SK-N-SH (cell line): ENCODE results near the gene DLG2. TPM values are rescaled to one million over a fixed set of nuclear protein-coding genes. Genes with fewer than 3 reads are reported as not detected.

Source experiments
- CTCF ChIA-PET: fragments of 300-600, 350-600 bp; formaldehyde crosslinking; extraction: SDS; loops from one replicate; lab custom pipeline; 2021; lab: Yijun Ruan, JAX
- POLR2A ChIA-PET: fragments of 350-600 bp; sonication (Branson Sonifier 250); formaldehyde crosslinking; extraction: SDS; loops from one replicate; lab custom pipeline; 2020; ENCODE audit warnings: antibody characterized with exemption, inconsistent platforms; lab: Yijun Ruan, JAX
- DNase-seq: peaks from one replicate; pipeline ENCODE4 v3.0.0; 2012
- H2AFZ ChIP-seq: fragments of 200-600 bp; sonication (generic); 2 replicates; pipeline ENCODE4 v1.8.1; 2016; ENCODE audit warnings: antibody characterized with exemption, mild to moderate bottlenecking, low read depth
- H3F3A ChIP-seq: fragments of 200-600 bp; sonication (generic); replicated peaks from 2 replicates; pipeline ENCODE3; 2016; ENCODE audit warnings: antibody characterized with exemption, mild to moderate bottlenecking; ENCODE audit not compliant: insufficient read depth
- H3K27ac ChIP-seq, 2 experiments: fragments of 200-500 bp in 1 of 2; fragments of 200-600 bp in 1 of 2; sonication (Bioruptor generic) in 1 of 2; sonication (generic), shearing (Covaris generic) in 1 of 2; 2 replicates each; pipeline versions ENCODE4 v1.5.1 to v1.6.1; 2014 to 2016; ENCODE audit warnings: low read depth in 2 of 2, inconsistent platforms in 1 of 2, low read length in 1 of 2, mild to moderate bottlenecking in 1 of 2, mixed read lengths in 1 of 2
- H3K27me3 ChIP-seq: fragments of 200-600 bp; sonication (generic), shearing (Covaris generic); 2 replicates; pipeline ENCODE4 v1.6.1; 2016; ENCODE audit warnings: mixed run types; ENCODE audit not compliant: insufficient read depth
- H3K36me3 ChIP-seq, 2 experiments: fragments of 200-500 bp in 1 of 2; fragments of 200-600 bp in 1 of 2; sonication (Bioruptor generic) in 1 of 2; sonication (generic) in 1 of 2; replicated peaks in 1 of 2; 2 replicates each; pipeline versions ENCODE3 to v1.5.1; 2014 to 2016; ENCODE audit warnings: low read length in 1 of 2, mild to moderate bottlenecking in 1 of 2; ENCODE audit not compliant: insufficient read depth in 2 of 2, control insufficient read depth in 1 of 2
- H3K4me1 ChIP-seq, 2 experiments: fragments of 200-500 bp in 1 of 2; fragments of 200-600 bp in 1 of 2; sonication (Bioruptor generic) in 1 of 2; sonication (generic), shearing (Covaris generic) in 1 of 2; 2 replicates each; pipeline versions ENCODE4 v1.5.1 to v1.6.1; 2014 to 2016; ENCODE audit warnings: low read depth in 1 of 2, low read length in 1 of 2, mixed run types in 1 of 2; ENCODE audit not compliant: insufficient read depth in 2 of 2, control insufficient read depth in 1 of 2
- H3K4me2 ChIP-seq: fragments of 200-600 bp; sonication (generic), shearing (Covaris generic); 2 replicates; pipeline ENCODE4 v1.6.1; 2017; ENCODE audit warnings: mixed run types
- H3K4me3 ChIP-seq, 2 experiments: fragments of 200-500 bp in 1 of 2; fragments of 200-600 bp in 1 of 2; sonication (Bioruptor generic) in 1 of 2; sonication (generic), shearing (Covaris generic) in 1 of 2; 2 replicates each; pipeline versions ENCODE4 v1.5.1 to v1.8.1; 2014 to 2016; ENCODE audit warnings: low read depth in 2 of 2, inconsistent platforms in 1 of 2, low read length in 1 of 2, mild to moderate bottlenecking in 1 of 2, mixed read lengths in 1 of 2, moderate library complexity in 1 of 2
- H3K79me2 ChIP-seq: fragments of 200-600 bp; sonication (generic); 2 replicates; pipeline ENCODE4 v1.8.1; 2017; ENCODE audit warnings: mild to moderate bottlenecking; ENCODE audit not compliant: insufficient read depth
- H3K9ac ChIP-seq: fragments of 200-600 bp; sonication (generic); 2 replicates; pipeline ENCODE4 v1.6.1; 2017; ENCODE audit warnings: mixed run types
- H3K9me2 ChIP-seq: fragments of 200-600 bp; sonication (generic); 2 replicates; pipeline ENCODE4 v1.6.1; 2017; ENCODE audit warnings: mixed run types
- H3K9me3 ChIP-seq: fragments of 200-600 bp; sonication (generic); 2 replicates; pipeline ENCODE4 v1.6.1; 2017; ENCODE audit warnings: mixed run types, mild to moderate bottlenecking, moderate library complexity
- H4K20me1 ChIP-seq: fragments of 200-600 bp; sonication (generic); 2 replicates; pipeline ENCODE4 v1.6.1; 2017; ENCODE audit warnings: mild to moderate bottlenecking, mixed run types; ENCODE audit not compliant: insufficient read depth
- CHD2 ChIP-seq: fragments of 150-350 bp; IDR thresholded peaks from 2 replicates; pipeline ENCODE4 v1.6.1; 2018; ENCODE audit warnings: low read length; ENCODE audit not compliant: partially characterized antibody
- CTCF ChIP-seq: fragments of 200-600 bp; sonication (generic); IDR thresholded peaks from 2 replicates; pipeline ENCODE4 v1.6.1; 2017; ENCODE audit warnings: antibody characterized with exemption, mild to moderate bottlenecking, moderate library complexity
- EP300 ChIP-seq, 2 experiments: IDR thresholded peaks; 2 replicates each; pipeline versions ENCODE4 v1.4.0 to v1.6.1; 2012; ENCODE audit warnings: borderline replicate concordance in 1 of 2, low read depth in 1 of 2, low read length in 1 of 2
- EZH2phosphoT487 ChIP-seq: fragments of 200-600 bp; sonication (generic); IDR thresholded peaks from 2 replicates; pipeline ENCODE4 v1.6.1; 2017; ENCODE audit warnings: low read depth, mixed run types, mild to moderate bottlenecking, antibody characterized with exemption, moderate library complexity, borderline replicate concordance
- FOXJ3 ChIP-seq: sonication (generic); formaldehyde crosslinking; IDR thresholded peaks from 2 replicates; pipeline ENCODE4 v1.5.1; 2020; ENCODE audit warnings: mild to moderate bottlenecking, missing genetic modification reagents
- GATA2 ChIP-seq: sonication (generic); formaldehyde crosslinking; IDR thresholded peaks from 2 replicates; pipeline ENCODE4 v1.5.0; 2020; ENCODE audit warnings: mild to moderate bottlenecking, missing genetic modification reagents
- JUND ChIP-seq: IDR thresholded peaks from 2 replicates; pipeline ENCODE4 v1.4.0; 2012
- MXI1 ChIP-seq: IDR thresholded peaks from 2 replicates; pipeline ENCODE4 v1.6.1; 2012; ENCODE audit warnings: mild to moderate bottlenecking, low read depth, low read length, improper control_type of control experiment
- NFIC ChIP-seq: IDR thresholded peaks from 2 replicates; pipeline ENCODE4 v1.4.0; 2012; ENCODE audit warnings: borderline replicate concordance
- PBX3 ChIP-seq: IDR thresholded peaks from 2 replicates; pipeline ENCODE4; 2012
- RAD21 ChIP-seq: IDR thresholded peaks from 2 replicates; pipeline ENCODE4 v1.6.1; 2012; ENCODE audit warnings: mild to moderate bottlenecking, low read length
- RCOR1 ChIP-seq: fragments of 150-350 bp; IDR thresholded peaks from 2 replicates; pipeline ENCODE4 v1.6.1; 2017; ENCODE audit warnings: antibody characterized with exemption, low read length
- REST ChIP-seq: IDR thresholded peaks from 2 replicates; pipeline ENCODE4 v1.6.1; 2012; ENCODE audit warnings: mild to moderate bottlenecking, low read depth, low read length, moderate library complexity
- RFX5 ChIP-seq: IDR thresholded peaks from 2 replicates; pipeline ENCODE4 v1.6.1; 2012; ENCODE audit warnings: mild to moderate bottlenecking, improper control_type of control experiment, low read length
- SIN3A ChIP-seq: IDR thresholded peaks from 2 replicates; pipeline ENCODE4 v1.6.1; 2012; ENCODE audit warnings: low read depth, mild to moderate bottlenecking, low read length, moderate library complexity, borderline replicate concordance
- SMC3 ChIP-seq: IDR thresholded peaks from 2 replicates; pipeline ENCODE4 v1.6.1; 2012; ENCODE audit warnings: low read depth, low read length, improper control_type of control experiment
- TAF1 ChIP-seq: IDR thresholded peaks from 2 replicates; pipeline ENCODE4 v1.6.1; 2012; ENCODE audit warnings: low read depth, mild to moderate bottlenecking, low read length, moderate library complexity, borderline replicate concordance
- TEAD4 ChIP-seq: IDR thresholded peaks from 2 replicates; pipeline ENCODE4 v1.4.0; 2012; ENCODE audit warnings: mild to moderate bottlenecking, borderline replicate concordance; ENCODE audit not compliant: insufficient read depth
- USF2 ChIP-seq: fragments of 150-350 bp; IDR thresholded peaks from 2 replicates; pipeline ENCODE4 v1.6.1; 2017; ENCODE audit warnings: antibody characterized with exemption, low read length, low read depth, borderline replicate concordance
- YY1 ChIP-seq: IDR thresholded peaks from 2 replicates; pipeline ENCODE4 v1.4.0; 2012; ENCODE audit warnings: low read depth, mild to moderate bottlenecking
- WGBS: methylation state at CpG from one replicate; pipeline ENCODE4 v1.1.6; 2017; ENCODE audit warnings: low lambda C conversion rate; 5-methylcytosine and 5-hydroxymethylcytosine counted together
- polyA plus RNA-seq, 3 experiments: library from polyadenylated mRNA; depleted of rRNA; stranded (reverse); fragments of >200 nt; gene quantifications; 2 replicates each; pipeline ENCODE4 v1.2.3, GENCODE V29; 2012
- TF ChIP-seq, protein P1 (sequence below): IDR thresholded peaks from 2 replicates; pipeline ENCODE4 v1.4.0; 2012; ENCODE audit warnings: low read depth, borderline replicate concordance

The DLG2 gene
- polyA plus RNA-seq, 1 of the 3 experiments (the other 2 are of a cell fraction): 0.21 TPM

GRCh38 chr11:85423794-85424193 is 203.3 kb downstream of the DLG2 start (continued):
- TF ChIP-seq REST (no peak), MXI1 (no peak)

GRCh38 chr11:85423316-85423715 is 203.8 kb downstream of the DLG2 start:
- TF ChIP-seq, protein P1, sequence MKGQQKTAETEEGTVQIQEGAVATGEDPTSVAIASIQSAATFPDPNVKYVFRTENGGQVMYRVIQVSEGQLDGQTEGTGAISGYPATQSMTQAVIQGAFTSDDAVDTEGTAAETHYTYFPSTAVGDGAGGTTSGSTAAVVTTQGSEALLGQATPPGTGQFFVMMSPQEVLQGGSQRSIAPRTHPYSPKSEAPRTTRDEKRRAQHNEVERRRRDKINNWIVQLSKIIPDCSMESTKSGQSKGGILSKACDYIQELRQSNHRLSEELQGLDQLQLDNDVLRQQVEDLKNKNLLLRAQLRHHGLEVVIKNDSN: no peak
- TF ChIP-seq USF2: no peak
- no peak for TF ChIP-seq PBX3
- no peak for TF ChIP-seq YY1
- no peak for TF ChIP-seq TEAD4
- no peak for TF ChIP-seq SIN3A
- no peak for TF ChIP-seq GATA2 (CRISPR knock-in tag)
- no peak for TF ChIP-seq RAD21
- no peak for TF ChIP-seq FOXJ3 (CRISPR knock-in tag)
- TF ChIP-seq RFX5: no peak
- TF ChIP-seq NFIC: no peak
- TF ChIP-seq EZH2phosphoT487: no peak
- TF ChIP-seq CTCF: no peak
- no peak for TF ChIP-seq TAF1
- no peak for TF ChIP-seq RCOR1
- TF ChIP-seq JUND: no peak
- no peak for TF ChIP-seq CHD2
- TF ChIP-seq SMC3: no peak
- no peak for TF ChIP-seq EP300 (IDR thresholded peaks at IDR 0.05; ENCODE audit: borderline replicate concordance in 1 of 2, low read depth in 1 of 2, low read length in 1 of 2)
- DNase-seq: no peak
- Histone ChIP-seq H3K4me1 (no peaks in the 10 kb centered on the region), H3K27ac (no peak overlapping the region), H2AFZ (no peak overlapping the region), H3K4me3 (no peak overlapping the region), H3K27me3 (no peaks in the 10 kb centered on the region), H3K36me3 (no peaks in the 10 kb centered on the region), H3K9ac (no peak overlapping the region), H3K4me2 (no peak overlapping the region), H3K9me3 (no peaks in the 10 kb centered on the region), H4K20me1 (no peaks in the 10 kb centered on the region), H3F3A (no peaks in the 10 kb centered on the region), H3K79me2 (no peaks in the 10 kb centered on the region), H3K9me2 (no peaks in the 10 kb centered on the region)
- ChIA-PET CTCF (no interaction called here), POLR2A (no interaction called here)
- WGBS: 25% methylated on average over 1 of the region's 1 CpG
